HCT116 (cell line): ENCODE results near the gene STXBP3. TPM values are rescaled to one million over a fixed set of nuclear protein-coding genes. Genes with fewer than 3 reads are reported as not detected.

Source experiments
- ATAC-seq: fragments of 200-7000 bp; cut with Tn5 transposase; 2 replicates; pipeline ENCODE4 v1.9.1; 2020; ENCODE audit warnings: mild to moderate bottlenecking, moderate library complexity
- BruUV-seq: library from RNA; stranded (reverse); fragments of 400-500 nt; replicated peaks from 2 replicates; lab custom pipeline; 2021; lab: Mats Ljungman, UMichigan
- CTCF ChIA-PET: fragments of 300-600 bp; sonication (Branson Sonifier 250); formaldehyde crosslinking; loops from one replicate; lab custom pipeline; 2021; ENCODE audit warnings: antibody characterized with exemption; lab: Charles Lee
- POLR2A ChIA-PET: fragments of 300-600, 350-600 bp; sonication (Branson Sonifier 250); formaldehyde crosslinking; loops from one replicate; lab custom pipeline; 2021; ENCODE audit warnings: antibody characterized with exemption; lab: Charles Lee
- RAD21 ChIA-PET, 2 experiments: fragments of 300-600 bp; sonication (Branson Sonifier 250); formaldehyde crosslinking; loops; one replicate each; lab custom pipeline; 2023; ENCODE audit warnings: low total read pairs in 2 of 2; ENCODE audit not compliant: uncharacterized antibody in 2 of 2, unreplicated experiment in 2 of 2, low non-redundant PET in 1 of 2; lab: Charles Lee
- DNase-seq: peaks from one replicate; pipeline ENCODE4 v3.0.0-alpha.2; 2010; ENCODE audit warnings: low read depth, low spot score
- H2AFZ ChIP-seq: fragments of 200-600 bp; shearing (Covaris generic), sonication (generic); 2 replicates; pipeline ENCODE4 v1.6.1; 2017; ENCODE audit warnings: low read depth, mixed run types, mixed read lengths, antibody characterized with exemption, low read length; ENCODE audit not compliant: poor library complexity, severe bottlenecking
- H3K27ac ChIP-seq: 2 replicates; pipeline ENCODE4 v1.5.1; 2012; ENCODE audit warnings: low read depth, low read length
- H3K27me3 ChIP-seq: fragments of 200-600 bp; sonication (generic); 2 replicates; pipeline ENCODE4 v1.6.1; 2016; ENCODE audit warnings: mixed run types, low read length, mixed read lengths; ENCODE audit not compliant: insufficient read depth
- H3K36me3 ChIP-seq, 2 experiments: fragments of 200-500 bp in 1 of 2; fragments of 200-600 bp in 1 of 2; sonication (Bioruptor generic) in 1 of 2; sonication (generic) in 1 of 2; 2 replicates each; pipeline versions ENCODE4 v1.5.1 to v1.6.1; 2014 to 2016; ENCODE audit warnings: low read length in 2 of 2, inconsistent platforms in 1 of 2, mixed read lengths in 1 of 2, mixed run types in 1 of 2; ENCODE audit not compliant: insufficient read depth in 2 of 2, control insufficient read depth in 1 of 2
- H3K4me1 ChIP-seq, 2 experiments: fragments of 200-600 bp in 1 of 2; sonication (generic) in 1 of 2; 2 replicates each; pipeline versions ENCODE4 v1.5.1 to v1.6.1; 2012 to 2017; ENCODE audit warnings: low read length in 2 of 2, inconsistent platforms in 1 of 2, mild to moderate bottlenecking in 1 of 2, mixed read lengths in 1 of 2, mixed run types in 1 of 2, moderate library complexity in 1 of 2; ENCODE audit not compliant: insufficient read depth in 2 of 2, control insufficient read depth in 1 of 2
- H3K4me2 ChIP-seq: fragments of 200-600 bp; sonication (generic); 2 replicates; pipeline ENCODE4 v1.6.1; 2017; ENCODE audit warnings: mixed run types, low read length, mixed read lengths
- H3K4me3 ChIP-seq, 2 experiments: fragments of 200-600 bp in 1 of 2; sonication (generic) in 1 of 2; replicated peaks in 1 of 2; 2 replicates each; pipeline ENCODE4 v1.5.1; 2011 to 2016; ENCODE audit warnings: low read length in 2 of 2, control low read depth in 1 of 2, low read depth in 1 of 2, mild to moderate bottlenecking in 1 of 2, mixed read lengths in 1 of 2, mixed run types in 1 of 2
- H3K79me2 ChIP-seq: fragments of 200-600 bp; sonication (generic); 2 replicates; pipeline ENCODE4 v1.6.1; 2017; ENCODE audit warnings: mild to moderate bottlenecking, mixed run types, low read length, moderate library complexity, mixed read lengths; ENCODE audit not compliant: insufficient read depth
- H3K9ac ChIP-seq: fragments of 200-600 bp; sonication (generic); 2 replicates; pipeline ENCODE4 v1.6.1; 2016; ENCODE audit warnings: low read length, mixed read lengths
- H3K9me2 ChIP-seq: fragments of 200-600 bp; sonication (generic), shearing (Covaris generic); 2 replicates; pipeline ENCODE4 v1.6.1; 2017; ENCODE audit warnings: mixed run types, mild to moderate bottlenecking, moderate library complexity; ENCODE audit not compliant: insufficient read depth
- H3K9me3 ChIP-seq, 2 experiments: fragments of 200-500 bp in 1 of 2; fragments of 200-600 bp in 1 of 2; sonication (Bioruptor generic) in 1 of 2; sonication (generic) in 1 of 2; 2 replicates each; pipeline ENCODE4 v1.6.1; 2014 to 2017; ENCODE audit warnings: low read length in 2 of 2, mixed read lengths in 2 of 2, inconsistent platforms in 1 of 2, low read depth in 1 of 2, mild to moderate bottlenecking in 1 of 2, mixed run types in 1 of 2, moderate library complexity in 1 of 2; ENCODE audit not compliant: control insufficient read depth in 1 of 2, insufficient read depth in 1 of 2
- H4K20me1 ChIP-seq: fragments of 200-600 bp; sonication (generic), shearing (Covaris generic); 2 replicates; pipeline ENCODE4 v1.6.1; 2017; ENCODE audit warnings: mixed run types, mild to moderate bottlenecking, moderate library complexity; ENCODE audit not compliant: insufficient read depth
- ATF3 ChIP-seq: IDR thresholded peaks from 2 replicates; pipeline ENCODE4 v1.6.1; 2012
- CEBPB ChIP-seq: IDR thresholded peaks from 2 replicates; pipeline ENCODE4 v1.6.1; 2012; ENCODE audit warnings: low read depth
- CTCF ChIP-seq, 3 experiments: fragments of 200-600 bp in 1 of 3; sonication (generic) in 1 of 3; IDR thresholded peaks in 2 of 3; conservative IDR thresholded peaks in 1 of 3; 2 replicates each; pipeline ENCODE4 v1.5.1; 2012 to 2017; ENCODE audit warnings: low read depth in 2 of 3, low read length in 2 of 3, antibody characterized with exemption in 1 of 3, borderline replicate concordance in 1 of 3, control low read depth in 1 of 3, mild to moderate bottlenecking in 1 of 3, mixed read lengths in 1 of 3, mixed run types in 1 of 3, moderate library complexity in 1 of 3; ENCODE audit not compliant: insufficient read depth in 1 of 3
- FOSL1 ChIP-seq: IDR thresholded peaks from 2 replicates; pipeline ENCODE4 v1.6.1; 2012; ENCODE audit warnings: low read depth
- JUND ChIP-seq: IDR thresholded peaks from 2 replicates; pipeline ENCODE4 v1.6.1; 2012
- MAX ChIP-seq: IDR thresholded peaks from 2 replicates; pipeline ENCODE4 v1.6.1; 2012
- RAD21 ChIP-seq: IDR thresholded peaks from 2 replicates; pipeline ENCODE4 v1.6.1; 2012; ENCODE audit warnings: low read depth, mild to moderate bottlenecking
- SIN3A ChIP-seq: IDR thresholded peaks from 2 replicates; pipeline ENCODE4 v1.6.1; 2012; ENCODE audit warnings: low read depth
- SRF ChIP-seq: IDR thresholded peaks from 2 replicates; pipeline ENCODE4 v1.6.1; 2012; ENCODE audit warnings: low read depth
- TCF7L2 ChIP-seq: IDR thresholded peaks from 2 replicates; pipeline ENCODE4 v1.7.0; 2011; ENCODE audit warnings: borderline replicate concordance, inconsistent platforms; ENCODE audit not compliant: insufficient read depth, insufficient read length; ENCODE audit errors: extremely low read depth
- ZBTB33 ChIP-seq: IDR thresholded peaks from 2 replicates; pipeline ENCODE4 v1.6.1; 2011; ENCODE audit warnings: mild to moderate bottlenecking, low read length, moderate library complexity; ENCODE audit not compliant: insufficient replicate concordance; ENCODE audit errors: extremely low read depth
- intact Hi-C: fragments of 100-400 bp; cut with micrococcal nuclease; formaldehyde crosslinking; loops from 2 replicates; pipeline ENCODE4 v1.10.0; 2022
- total RNA-seq: library from RNA; stranded (reverse); gene quantifications from one replicate; pipeline ENCODE4 v1.2.1, GENCODE V29; 2021; ENCODE audit not compliant: unreplicated experiment

The STXBP3 gene
- total RNA-seq, 1 experiment from 2014 or later: 22.6 TPM

- no peaks in the 10 kb centered on the region for H3K36me3 ChIP-seq
- H3K79me2 ChIP-seq: no peaks in the 10 kb centered on the region
- TF ChIP-seq SIN3A (no peak), RAD21 (no peak), CTCF (IDR thresholded peaks at IDR 0.05 in 2 of 3, conservative IDR thresholded peaks at IDR 0.05 in 1 of 3; ENCODE audit: borderline replicate concordance in 1 of 3, insufficient read depth in 1 of 3, low read depth in 2 of 3, low read length in 2 of 3) (no peak)
- intact Hi-C loops: no loop called here
- RAD21 ChIA-PET: no interaction called here
- H3K9me2 ChIP-seq: no peaks in the 10 kb centered on the region
- no peak for DNase-seq
- H3K27me3 ChIP-seq: no peaks in the 10 kb centered on the region
- H3K27ac ChIP-seq: no peak overlapping the region
- H3K4me1 ChIP-seq: peaks cover 6 to 14% of the 10 kb centered on the region in 2 experiments
- H3K4me3 ChIP-seq: no peak overlapping the region
- ATAC-seq: no peak
- H3K4me2 ChIP-seq: no peak overlapping the region
- no peaks in the 10 kb centered on the region for H3K9me3 ChIP-seq
- BruUV-seq: no TSS peak
- POLR2A ChIA-PET: no interaction called here
- CTCF ChIA-PET: no interaction called here
- H3K9ac ChIP-seq: no peak overlapping the region
- no peaks in the 10 kb centered on the region for H4K20me1 ChIP-seq
- H2AFZ ChIP-seq: no peak overlapping the region
Measured at GRCh38 chr1:108815566-108815965, 69.1 kb downstream of the STXBP3 start.

- Histone ChIP-seq H2AFZ (peak overlapping the region; percentile 71), H3K27me3 (no peaks in the 10 kb centered on the region), H3K4me2 (peak overlapping the region; percentile 61), H3K79me2 (no peaks in the 10 kb centered on the region), H3K4me3 (no peak overlapping the region), H4K20me1 (no peaks in the 10 kb centered on the region), H3K9me2 (no peaks in the 10 kb centered on the region), H3K4me1 (peaks cover 6 to 14% of the 10 kb centered on the region in 2 experiments), H3K36me3 (no peaks in the 10 kb centered on the region), H3K9me3 (no peaks in the 10 kb centered on the region), H3K9ac (no peak overlapping the region), H3K27ac (no peak overlapping the region)
- BruUV-seq: no TSS peak
- ChIA-PET RAD21 (no interaction called here), CTCF (interaction anchor here (1.5 to 1.8 kb wide), 2 partner anchors 10 to 12 kb away, joined by 4 to 9 read pairs; no protein-coding TSS in a partner anchor), POLR2A (no interaction called here)
- DNase-seq (no peak), ATAC-seq (peak; percentile 81)
- intact Hi-C loops: no loop called here
- TF ChIP-seq ZBTB33: no peak
- peak; percentile 60 for TF ChIP-seq FOSL1
- no peak for TF ChIP-seq CTCF (IDR thresholded peaks at IDR 0.05 in 2 of 3, conservative IDR thresholded peaks at IDR 0.05 in 1 of 3; ENCODE audit: borderline replicate concordance in 1 of 3, insufficient read depth in 1 of 3, low read depth in 2 of 3, low read length in 2 of 3)
- no peak for TF ChIP-seq CEBPB
- TF ChIP-seq SRF: no peak
- TF ChIP-seq MAX: peak; percentile 57; the same call in 1 of the 2 replicates
- TF ChIP-seq JUND: peak; percentile 66
- TF ChIP-seq TCF7L2: peak; percentile 11
- TF ChIP-seq ATF3: no peak
Measured at GRCh38 chr1:108816049-108816893, 69.8 kb downstream of the STXBP3 start.
